Right lobe of liver (tissue), 4 donors: ENCODE data around the gene NADSYN1.

Source experiments
- CTCF ChIP-seq, 4 donors: fragments of 200-600 bp in 3 of 4; fragments of 450-650 bp in 1 of 4; IDR thresholded peaks; one replicate each; pipeline versions ENCODE4 v1.5.1 to v1.8.0; 2016 to 2022; ENCODE audit warnings: antibody characterized with exemption in 4 of 4, mild to moderate bottlenecking in 2 of 4
- POLR2A ChIP-seq: fragments of 450-650 bp; IDR thresholded peaks from one replicate; pipeline ENCODE4 v1.6.1; 2017; ENCODE audit warnings: antibody characterized with exemption, mild to moderate bottlenecking
- donor health status: DM: no; HTN: no; CAD: no.
- donor health status: DM: no; HTN: no; CAD: no.
- donor health status: DM: no; HTN: yes; CAD: no.

- TF ChIP-seq CTCF (IDR thresholded peaks at IDR 0.05) (no peak), POLR2A (no peak)
Observed at GRCh38 chr11:71535825-71536224, 82.8 kb downstream of the NADSYN1 start.
